NCI-H2227 (cell line): Measurements from ENCODE around the gene RDM1.
A peak's percentile ranks its signal among the peaks of the same experiment; 100 is the strongest.
"Not testable (repeated sequence)": the region's sequence is repeated elsewhere in the genome, so short reads cannot be mapped to it uniquely, and the experiment has no call there.

Experiments
- DNase-seq: peaks from one replicate; lab custom pipeline; 2025; ENCODE audit not compliant: unreplicated experiment; lab: John Stamatoyannopoulos, UW

Gene RDM1

GRCh38 chr17:35930211-35931065, at the start of gene RDM1:
TSS of gene RDM1 (minus strand) at chr17:35930773. CDS start at chr17:35930727, 46 bp downstream.
- peak; percentile 88 for DNase-seq

- DNase-seq, result no peak
Observed at GRCh38 chr17:35978346-35978745, 47.8 kb upstream of the RDM1 start.

- no peak for DNase-seq
Observed at GRCh38 chr17:35977509-35977908, 46.9 kb upstream of the RDM1 start.

GRCh38 chr17:35973333-35974260, 43.0 kb upstream of the RDM1 start:
- no peak for DNase-seq

- no peak for DNase-seq
Observed at GRCh38 chr17:35972945-35973332, 42.4 kb upstream of the RDM1 start.

GRCh38 chr17:35972535-35972934, 42.0 kb upstream of the RDM1 start:
- DNase-seq, result no peak

- DNase-seq, result no peak
Observed at GRCh38 chr17:35972066-35972465, 41.5 kb upstream of the RDM1 start.

GRCh38 chr17:35969558-35970380, 39.2 kb upstream of the RDM1 start:
- peak; percentile 77 for DNase-seq

GRCh38 chr17:35968520-35969054, 38.0 kb upstream of the RDM1 start:
- DNase-seq, result no peak

- DNase-seq, result no peak
Observed at GRCh38 chr17:35965272-35965671, 34.7 kb upstream of the RDM1 start.

GRCh38 chr17:35963663-35964062, 33.1 kb upstream of the RDM1 start:
- no peak for DNase-seq

- DNase-seq, result no peak
Observed at GRCh38 chr17:35953720-35954119, 23.1 kb upstream of the RDM1 start.

GRCh38 chr17:35949401-35949800, 18.8 kb upstream of the RDM1 start:
- DNase-seq, result no peak

GRCh38 chr17:35948092-35948491, 17.5 kb upstream of the RDM1 start:
- no peak for DNase-seq

- DNase-seq, result peak; percentile 75
Observed at GRCh38 chr17:35947156-35947585, 16.6 kb upstream of the RDM1 start.

GRCh38 chr17:35944151-35944550, 13.6 kb upstream of the RDM1 start:
- DNase-seq, result no peak

GRCh38 chr17:35943537-35943936, 13.0 kb upstream of the RDM1 start, which contains the start of gene LYZL6:
TSS of gene LYZL6 (minus strand) at chr17:35943713. CDS start at chr17:35939356, 4,357 bp downstream.
- no peak for DNase-seq

GRCh38 chr17:35942588-35943186, 12.1 kb upstream of the RDM1 start:
- no peak for DNase-seq

- DNase-seq, result not testable (repeated sequence)
Observed at GRCh38 chr17:35938492-35938891, 7.9 kb upstream of the RDM1 start.

- DNase-seq, result no peak
Observed at GRCh38 chr17:35936063-35936462, 5.5 kb upstream of the RDM1 start.
